ENCODE data around the gene FAP.

DNA sequence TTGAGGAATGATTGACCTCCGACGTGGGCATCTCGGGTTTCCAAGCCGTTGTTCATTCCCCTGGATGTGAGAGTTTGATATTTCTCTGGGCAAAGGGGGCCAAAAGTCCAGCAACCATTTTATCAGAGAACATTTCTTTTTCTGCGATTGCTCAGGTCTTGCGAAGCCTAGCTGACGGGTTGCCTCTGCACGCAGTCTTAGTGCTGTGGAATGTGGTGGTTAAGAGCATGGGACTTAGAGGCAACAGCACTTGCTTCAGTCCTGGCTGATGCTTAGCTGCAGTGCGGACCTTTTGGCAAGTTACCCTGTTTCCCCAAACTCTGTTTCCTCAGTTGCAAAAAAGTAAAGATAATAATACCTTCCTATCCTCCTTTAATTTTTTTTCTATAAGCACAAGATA, 45.0 kb downstream of the FAP start:
- TF ChIP-seq, protein P1, sequence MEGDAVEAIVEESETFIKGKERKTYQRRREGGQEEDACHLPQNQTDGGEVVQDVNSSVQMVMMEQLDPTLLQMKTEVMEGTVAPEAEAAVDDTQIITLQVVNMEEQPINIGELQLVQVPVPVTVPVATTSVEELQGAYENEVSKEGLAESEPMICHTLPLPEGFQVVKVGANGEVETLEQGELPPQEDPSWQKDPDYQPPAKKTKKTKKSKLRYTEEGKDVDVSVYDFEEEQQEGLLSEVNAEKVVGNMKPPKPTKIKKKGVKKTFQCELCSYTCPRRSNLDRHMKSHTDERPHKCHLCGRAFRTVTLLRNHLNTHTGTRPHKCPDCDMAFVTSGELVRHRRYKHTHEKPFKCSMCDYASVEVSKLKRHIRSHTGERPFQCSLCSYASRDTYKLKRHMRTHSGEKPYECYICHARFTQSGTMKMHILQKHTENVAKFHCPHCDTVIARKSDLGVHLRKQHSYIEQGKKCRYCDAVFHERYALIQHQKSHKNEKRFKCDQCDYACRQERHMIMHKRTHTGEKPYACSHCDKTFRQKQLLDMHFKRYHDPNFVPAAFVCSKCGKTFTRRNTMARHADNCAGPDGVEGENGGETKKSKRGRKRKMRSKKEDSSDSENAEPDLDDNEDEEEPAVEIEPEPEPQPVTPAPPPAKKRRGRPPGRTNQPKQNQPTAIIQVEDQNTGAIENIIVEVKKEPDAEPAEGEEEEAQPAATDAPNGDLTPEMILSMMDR (IDR thresholded peaks at IDR 0.05), result no peak
- no peak for TF ChIP-seq ZFX (IDR thresholded peaks at IDR 0.05; ENCODE audit: borderline replicate concordance)
